Fibroblast of pulmonary artery (primary cell): Measurements from ENCODE around the gene KCNMA1.
"Not testable (repeated sequence)": the region's sequence is repeated elsewhere in the genome, so short reads cannot be mapped to it uniquely, and the experiment has no call there.

Source experiments
- DNase-seq: peaks from one replicate; pipeline ENCODE4 v3.0.0-alpha.2; 2010; ENCODE audit warnings: low read depth
- H3K4me3 ChIP-seq: replicated peaks from 2 replicates; pipeline ENCODE4 v1.5.1; 2011; ENCODE audit warnings: low read depth, mild to moderate bottlenecking, control low read depth, low read length, moderate library complexity
- TF ChIP-seq, protein P1 (sequence below): IDR thresholded peaks from 2 replicates; pipeline ENCODE4 v1.5.1; 2011; ENCODE audit warnings: mild to moderate bottlenecking, control low read depth, low read length, inconsistent platforms; ENCODE audit errors: missing control alignments

The KCNMA1 gene

DNA sequence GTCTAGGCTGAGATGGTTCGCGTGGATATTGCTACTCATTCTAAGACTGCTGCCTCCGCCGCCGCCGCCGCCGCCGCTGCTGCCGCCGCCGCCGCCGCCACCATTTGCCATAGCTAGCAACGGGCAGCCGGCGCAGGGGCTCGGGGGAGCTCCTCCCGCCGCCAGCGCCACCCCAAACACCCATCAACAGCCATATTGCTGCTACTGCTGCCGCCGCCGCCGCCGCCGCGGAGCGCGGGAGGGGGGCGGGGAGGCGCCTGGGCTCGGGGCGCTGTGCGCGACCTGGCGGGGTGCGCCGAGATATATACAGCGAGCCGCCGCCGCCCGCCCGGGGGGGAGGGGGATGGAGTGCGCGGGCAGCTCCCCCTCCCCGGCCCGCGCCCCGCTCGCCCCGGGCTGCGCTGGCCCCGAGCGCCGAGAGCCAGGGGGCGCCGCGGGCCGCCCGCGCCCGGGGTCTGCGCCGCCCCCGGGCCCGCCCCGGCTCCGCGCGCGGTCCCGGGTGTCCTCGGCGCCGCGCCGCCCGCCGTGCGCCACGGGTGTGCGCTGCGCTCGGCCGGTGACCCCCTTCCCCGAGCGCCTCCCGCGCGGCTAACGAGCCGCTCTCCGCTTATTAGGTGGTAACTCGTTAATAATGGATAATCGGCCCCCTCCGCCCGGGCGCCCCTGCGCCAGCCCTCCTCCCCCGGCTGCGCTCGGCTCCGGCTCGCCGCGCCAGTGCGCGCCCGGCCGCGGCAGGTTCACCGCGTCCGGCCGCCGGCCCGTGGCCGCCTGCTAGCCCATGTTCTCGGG, at the start of gene KCNMA1:
Gene KCNMA1 (minus strand): TSS at position 277 of the 789 bp plus-strand sequence.
- TF ChIP-seq, protein P1, sequence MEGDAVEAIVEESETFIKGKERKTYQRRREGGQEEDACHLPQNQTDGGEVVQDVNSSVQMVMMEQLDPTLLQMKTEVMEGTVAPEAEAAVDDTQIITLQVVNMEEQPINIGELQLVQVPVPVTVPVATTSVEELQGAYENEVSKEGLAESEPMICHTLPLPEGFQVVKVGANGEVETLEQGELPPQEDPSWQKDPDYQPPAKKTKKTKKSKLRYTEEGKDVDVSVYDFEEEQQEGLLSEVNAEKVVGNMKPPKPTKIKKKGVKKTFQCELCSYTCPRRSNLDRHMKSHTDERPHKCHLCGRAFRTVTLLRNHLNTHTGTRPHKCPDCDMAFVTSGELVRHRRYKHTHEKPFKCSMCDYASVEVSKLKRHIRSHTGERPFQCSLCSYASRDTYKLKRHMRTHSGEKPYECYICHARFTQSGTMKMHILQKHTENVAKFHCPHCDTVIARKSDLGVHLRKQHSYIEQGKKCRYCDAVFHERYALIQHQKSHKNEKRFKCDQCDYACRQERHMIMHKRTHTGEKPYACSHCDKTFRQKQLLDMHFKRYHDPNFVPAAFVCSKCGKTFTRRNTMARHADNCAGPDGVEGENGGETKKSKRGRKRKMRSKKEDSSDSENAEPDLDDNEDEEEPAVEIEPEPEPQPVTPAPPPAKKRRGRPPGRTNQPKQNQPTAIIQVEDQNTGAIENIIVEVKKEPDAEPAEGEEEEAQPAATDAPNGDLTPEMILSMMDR, result no peak
- peak within 1 kb of the TSS; percentile 45 for H3K4me3 ChIP-seq
- DNase-seq, result no peak

DNA sequence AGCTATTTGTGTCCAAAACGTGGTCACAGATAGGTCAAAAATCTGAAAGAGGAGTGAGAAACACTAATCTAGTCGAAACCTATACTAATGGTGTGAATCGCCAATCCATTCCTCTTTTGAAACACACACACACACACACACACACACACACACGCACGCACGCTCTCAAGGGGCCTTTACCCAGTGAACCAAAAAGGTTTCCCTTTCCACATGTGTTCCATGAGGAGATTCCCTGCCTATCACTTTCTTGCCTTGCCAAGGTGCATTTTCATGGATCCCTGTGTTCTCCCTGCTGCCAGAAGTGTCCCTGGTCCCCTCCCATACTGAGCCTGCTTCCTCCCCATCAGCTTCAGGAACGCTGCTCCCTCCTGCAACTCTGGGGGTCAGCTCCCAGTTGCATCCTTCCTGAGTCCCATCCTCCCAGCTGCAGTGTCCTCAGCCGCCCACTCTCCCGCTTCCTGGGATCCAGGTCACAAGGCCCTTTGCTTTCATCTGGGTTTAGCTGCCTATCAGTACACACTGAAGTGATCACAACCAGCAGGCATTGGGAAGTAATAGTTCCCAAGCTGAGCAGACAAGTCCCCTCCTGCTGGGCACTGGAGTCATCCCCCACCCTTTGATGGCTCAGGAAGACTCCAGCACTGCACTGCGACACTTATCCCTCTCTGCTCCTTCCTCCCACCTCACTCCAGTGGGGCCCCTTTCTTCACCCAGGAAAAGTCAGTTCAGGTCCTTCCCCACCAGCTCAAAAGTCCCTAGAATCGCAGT, 49.2 kb upstream of the KCNMA1 start:
- TF ChIP-seq, protein P1, result no peak
- no peak for DNase-seq
- no peak overlapping the region for H3K4me3 ChIP-seq

DNA sequence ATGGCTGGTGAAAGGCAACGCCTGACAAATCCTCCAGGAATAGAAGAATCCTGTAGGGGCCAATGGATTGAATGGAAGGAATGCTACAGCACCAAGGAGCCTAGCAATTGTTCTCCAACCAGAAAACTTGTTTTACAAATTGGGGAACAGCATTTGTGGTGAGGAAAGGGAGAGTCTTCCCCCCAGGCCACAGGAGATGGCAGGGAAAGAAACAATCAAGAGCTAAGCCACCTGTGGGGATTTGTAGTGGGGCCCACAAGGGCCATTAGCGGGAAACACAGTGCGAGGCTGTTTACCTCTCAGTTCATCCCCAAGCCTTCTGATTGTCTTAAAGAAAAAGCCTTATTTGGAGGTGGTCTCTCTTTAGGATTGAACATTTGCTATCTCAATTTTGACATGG, 48.5 kb upstream of the KCNMA1 start:
- DNase-seq, result no peak
- H3K4me3 ChIP-seq, result no peak overlapping the region
- TF ChIP-seq, protein P1, result no peak

DNA sequence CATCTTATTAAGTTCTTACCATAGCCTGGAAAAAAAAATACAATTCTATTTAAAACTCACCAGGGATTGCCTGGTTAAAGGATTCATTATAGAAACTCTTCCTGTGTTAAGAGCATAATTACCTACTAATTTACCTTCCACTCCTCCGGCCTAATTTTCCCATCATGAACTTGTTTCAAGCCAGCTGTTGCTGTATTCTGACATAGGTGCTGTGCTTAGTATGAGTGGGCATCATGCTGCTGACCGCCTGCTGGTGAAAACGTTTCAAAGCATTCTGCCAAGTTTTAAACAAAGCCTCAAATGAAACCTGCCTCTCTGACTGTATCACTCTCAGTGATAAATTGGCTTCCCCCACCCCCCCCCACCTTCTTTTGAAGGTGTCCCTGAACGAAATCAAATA, 47.8 kb upstream of the KCNMA1 start:
- H3K4me3 ChIP-seq, result no peak overlapping the region
- TF ChIP-seq, protein P1, result no peak
- DNase-seq, result no peak

DNA sequence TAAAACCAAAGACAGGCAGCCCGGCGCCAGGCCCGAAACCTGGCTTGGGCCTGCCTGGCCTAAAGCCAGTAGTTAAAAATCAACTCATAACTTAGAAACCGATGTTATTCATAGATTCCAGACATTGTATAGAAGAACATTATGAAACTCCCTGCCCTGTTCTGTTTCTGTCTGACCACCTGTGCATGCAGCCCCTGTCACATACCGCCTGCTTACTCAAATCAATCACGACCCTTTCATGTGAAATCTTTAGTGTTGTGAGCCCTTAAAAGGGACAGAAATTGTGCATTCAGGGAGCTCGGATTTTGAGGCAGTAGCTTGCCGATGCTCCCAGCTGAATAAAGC, 45.5 kb upstream of the KCNMA1 start:
- H3K4me3 ChIP-seq, DNase-seq: not testable (repeated sequence)

DNA sequence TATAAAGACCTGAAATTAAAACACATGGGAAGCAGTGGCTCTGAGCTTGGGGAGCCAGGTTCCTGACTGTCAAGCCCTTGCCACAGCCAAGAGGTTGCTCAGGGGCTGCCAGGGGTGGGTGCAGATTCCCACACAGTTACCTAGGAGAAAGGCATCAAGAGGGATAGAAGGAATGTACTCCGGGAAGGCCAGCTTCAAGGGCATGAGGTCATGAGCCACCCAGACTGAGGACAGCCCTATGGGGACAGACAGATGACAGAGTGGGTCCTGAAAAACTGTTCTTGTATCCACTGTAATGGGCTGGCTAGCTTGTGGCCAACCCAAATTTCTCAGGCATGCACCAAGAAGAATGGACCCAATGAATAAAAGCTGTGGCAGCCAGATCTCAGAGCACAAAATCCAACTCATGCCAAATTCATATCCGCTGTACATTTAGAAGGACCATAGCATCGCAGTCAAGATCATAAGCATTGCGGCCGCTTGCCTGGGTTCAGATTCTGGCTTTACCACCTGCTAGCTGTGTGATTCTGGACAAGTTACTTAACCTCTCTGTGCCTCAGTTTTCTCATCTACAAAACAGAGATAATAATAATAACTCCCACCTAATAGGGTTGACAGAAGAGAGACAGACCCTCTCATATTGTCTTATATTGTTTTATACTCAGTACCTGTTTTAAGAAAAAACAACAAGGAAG, 44.9 kb upstream of the KCNMA1 start:
- no peak for DNase-seq
- TF ChIP-seq, protein P1, result no peak

DNA sequence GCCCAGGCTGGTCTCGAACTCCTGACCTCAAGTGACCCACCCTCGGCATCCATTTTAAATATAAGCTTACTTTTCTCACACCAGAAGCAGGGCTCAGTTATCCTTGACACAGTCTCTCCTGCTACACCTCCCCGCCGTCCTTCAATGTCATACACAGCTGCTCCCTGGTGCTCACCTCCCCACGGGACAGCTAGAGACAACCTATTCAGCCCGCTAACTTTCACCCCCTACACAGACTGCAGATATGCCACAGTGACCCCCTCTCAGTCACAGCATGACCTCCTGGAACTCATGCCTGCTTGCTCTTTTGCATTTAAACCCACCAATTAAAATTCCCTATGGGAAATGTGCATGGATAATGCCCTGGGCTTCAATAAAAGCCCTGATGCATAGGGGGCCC, 44.2 kb upstream of the KCNMA1 start:
- no peak for DNase-seq
- H3K4me3 ChIP-seq, result no peak overlapping the region
- TF ChIP-seq, protein P1, result no peak

More for the DNA sequence above, 44.9 kb upstream of the KCNMA1 start:
- no peak overlapping the region for H3K4me3 ChIP-seq
